ENCODE measurements around the gene NRXN2.
A peak's percentile ranks its signal among the peaks of the same experiment; 100 is the strongest.

Gene NRXN2

DNA sequence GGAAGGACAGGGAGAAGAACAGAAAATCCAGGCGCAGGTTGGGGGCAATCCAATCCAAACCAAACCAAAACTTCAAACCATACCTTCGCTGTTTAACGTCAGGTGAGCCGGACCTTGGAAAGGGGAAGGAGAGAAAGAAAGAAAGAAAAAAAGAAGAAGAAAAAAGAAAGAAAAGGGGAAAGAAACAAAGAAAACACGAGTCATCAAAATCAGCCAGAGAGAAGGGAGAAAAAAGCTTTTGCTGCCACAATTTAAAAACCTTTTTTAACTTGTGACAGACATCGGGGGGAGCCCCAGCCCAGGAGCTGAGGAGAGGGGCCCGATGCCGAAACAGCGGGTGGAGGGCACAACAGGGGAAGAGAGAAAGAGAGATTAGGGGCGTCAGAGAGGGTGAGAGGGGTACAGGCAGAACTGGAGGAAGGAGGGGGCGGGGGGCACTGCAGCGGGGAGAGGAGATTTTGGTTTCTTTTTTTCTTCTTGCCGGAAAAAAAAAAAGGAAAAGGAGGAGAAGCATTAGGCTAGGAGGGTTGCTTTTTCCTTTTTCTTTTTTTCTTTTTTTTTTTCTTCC is 30.1 kb downstream of the NRXN2 start:
- TF ChIP-seq, protein P1, sequence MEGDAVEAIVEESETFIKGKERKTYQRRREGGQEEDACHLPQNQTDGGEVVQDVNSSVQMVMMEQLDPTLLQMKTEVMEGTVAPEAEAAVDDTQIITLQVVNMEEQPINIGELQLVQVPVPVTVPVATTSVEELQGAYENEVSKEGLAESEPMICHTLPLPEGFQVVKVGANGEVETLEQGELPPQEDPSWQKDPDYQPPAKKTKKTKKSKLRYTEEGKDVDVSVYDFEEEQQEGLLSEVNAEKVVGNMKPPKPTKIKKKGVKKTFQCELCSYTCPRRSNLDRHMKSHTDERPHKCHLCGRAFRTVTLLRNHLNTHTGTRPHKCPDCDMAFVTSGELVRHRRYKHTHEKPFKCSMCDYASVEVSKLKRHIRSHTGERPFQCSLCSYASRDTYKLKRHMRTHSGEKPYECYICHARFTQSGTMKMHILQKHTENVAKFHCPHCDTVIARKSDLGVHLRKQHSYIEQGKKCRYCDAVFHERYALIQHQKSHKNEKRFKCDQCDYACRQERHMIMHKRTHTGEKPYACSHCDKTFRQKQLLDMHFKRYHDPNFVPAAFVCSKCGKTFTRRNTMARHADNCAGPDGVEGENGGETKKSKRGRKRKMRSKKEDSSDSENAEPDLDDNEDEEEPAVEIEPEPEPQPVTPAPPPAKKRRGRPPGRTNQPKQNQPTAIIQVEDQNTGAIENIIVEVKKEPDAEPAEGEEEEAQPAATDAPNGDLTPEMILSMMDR (conservative IDR thresholded peaks at IDR 0.05; ENCODE audit: control insufficient read depth, insufficient read depth, low read depth, low read length), result no peak
- H3K4me3 ChIP-seq (ENCODE audit: control insufficient read depth, low read depth, low read length), result no peak overlapping the region
- DNase-seq (ENCODE audit: low read depth), result no peak

DNA sequence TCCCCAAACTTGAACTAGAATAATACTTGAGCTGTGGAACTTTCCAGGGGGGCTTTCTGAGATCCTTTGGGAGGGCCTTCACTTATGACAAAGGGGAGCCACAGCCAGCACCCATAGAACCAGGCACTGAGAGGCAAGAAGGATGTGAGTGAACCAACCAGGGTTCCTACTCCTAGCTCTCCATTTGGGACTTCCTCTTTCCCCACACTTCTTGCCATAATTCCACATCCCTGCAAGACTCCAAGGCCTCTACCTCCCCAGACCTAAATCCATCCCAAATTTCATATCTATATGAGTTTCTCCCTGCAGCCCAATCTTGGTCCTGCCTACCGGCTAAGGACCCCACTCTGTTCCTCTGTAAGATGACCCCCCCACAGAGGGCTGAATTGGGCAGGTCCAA is 31.5 kb downstream of the NRXN2 start:
- no peak for DNase-seq (ENCODE audit: low read depth)
- TF ChIP-seq, protein P1 (conservative IDR thresholded peaks at IDR 0.05; ENCODE audit: control insufficient read depth, insufficient read depth, low read depth, low read length), result no peak
- no peak overlapping the region for H3K4me3 ChIP-seq (ENCODE audit: control insufficient read depth, low read depth, low read length)

DNA sequence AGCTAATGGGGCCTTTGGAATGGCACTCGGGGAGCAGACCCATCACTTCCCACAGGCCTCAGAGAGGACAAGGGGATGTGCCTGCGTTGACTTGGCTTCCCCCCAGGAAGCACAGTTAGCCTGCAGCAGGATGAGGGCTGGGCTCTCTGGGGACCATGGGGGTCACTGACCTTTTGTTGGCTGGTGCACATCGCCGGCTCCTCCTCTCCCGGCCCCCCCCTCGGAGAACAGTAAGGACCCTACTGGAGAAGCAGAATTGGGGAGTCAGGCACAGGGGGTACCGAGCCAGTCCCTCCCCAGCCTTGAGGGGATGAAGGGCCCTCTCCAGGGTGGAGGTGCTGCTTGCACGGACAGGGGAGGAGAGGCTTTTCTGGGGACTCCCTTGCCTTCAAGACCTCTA is 32.8 kb downstream of the NRXN2 start:
- DNase-seq (ENCODE audit: low read depth), result no peak
- H3K4me3 ChIP-seq (ENCODE audit: control insufficient read depth, low read depth, low read length), result no peak overlapping the region
- TF ChIP-seq, protein P1 (conservative IDR thresholded peaks at IDR 0.05; ENCODE audit: control insufficient read depth, insufficient read depth, low read depth, low read length), result no peak

DNA sequence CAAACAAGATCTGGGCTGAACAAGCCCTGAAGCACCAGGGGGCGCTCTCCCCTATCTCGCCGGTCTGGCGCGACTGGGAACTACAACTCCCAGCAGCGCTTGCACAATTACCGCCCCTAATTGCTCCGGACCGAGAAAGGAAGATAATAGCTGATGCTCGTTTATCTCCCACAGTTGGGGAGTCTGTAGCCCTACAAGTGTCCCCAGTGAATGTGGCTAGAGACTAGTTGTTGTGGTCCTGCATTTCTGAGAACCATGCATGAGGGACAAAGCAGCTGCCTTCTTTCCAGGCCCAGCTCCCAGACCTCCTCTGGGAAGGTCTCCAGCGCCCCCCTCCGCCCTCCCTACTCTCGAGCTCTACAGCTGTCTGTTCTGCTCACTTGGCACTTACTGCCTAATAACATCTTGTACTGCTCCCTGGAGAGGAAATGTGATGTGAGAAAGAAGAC is 34.4 kb downstream of the NRXN2 start:
- DNase-seq (ENCODE audit: low read depth), result peak; percentile 81
- H3K4me3 ChIP-seq (ENCODE audit: control insufficient read depth, low read depth, low read length), result peak overlapping the region; percentile 54
- TF ChIP-seq, protein P1 (conservative IDR thresholded peaks at IDR 0.05; ENCODE audit: control insufficient read depth, insufficient read depth, low read depth, low read length), result peak; percentile 80

DNA sequence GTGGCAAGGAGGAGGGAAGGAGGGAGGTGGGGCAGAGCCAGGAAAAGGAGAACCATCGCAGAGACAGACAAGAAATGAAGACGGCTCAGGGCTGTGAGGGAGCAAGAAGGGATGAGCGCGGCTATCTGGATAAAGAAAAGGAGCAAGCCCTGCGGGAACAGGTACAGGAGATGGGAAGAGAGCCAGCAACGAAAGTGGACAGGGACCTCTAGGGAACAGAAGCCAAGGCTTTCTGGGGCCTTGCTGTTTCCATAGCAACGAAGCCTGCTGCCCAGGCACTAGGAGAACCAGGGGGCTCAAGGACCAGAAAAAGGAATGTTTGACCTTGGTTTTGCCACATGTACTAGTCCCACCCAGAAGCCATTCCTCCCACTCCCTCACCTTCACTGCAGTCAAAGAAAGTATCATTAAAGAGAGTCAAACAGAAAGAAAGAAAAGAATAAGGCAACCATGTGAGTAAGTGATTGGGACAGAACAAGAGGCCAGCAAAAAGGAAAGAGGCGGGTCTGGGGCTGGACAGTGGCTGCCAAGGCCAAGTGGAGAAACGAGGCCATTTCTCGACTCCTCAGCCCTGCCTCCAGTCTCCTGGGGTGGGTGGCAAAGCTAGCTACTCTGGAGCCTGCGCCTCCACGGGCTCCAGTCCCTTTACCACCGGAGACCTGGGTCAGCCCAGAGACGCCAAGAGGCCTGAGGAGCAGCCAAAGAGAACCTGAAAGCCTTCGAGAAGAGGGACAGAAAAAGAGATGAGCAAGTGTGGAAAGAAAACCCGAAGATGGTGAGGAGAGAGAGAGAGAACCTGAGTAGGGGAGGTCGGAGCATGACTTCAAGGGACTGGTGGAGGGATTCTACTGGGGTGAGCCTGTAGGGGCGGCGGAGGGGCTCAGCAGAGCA is 35.1 kb downstream of the NRXN2 start:
- TF ChIP-seq, protein P1 (conservative IDR thresholded peaks at IDR 0.05; ENCODE audit: control insufficient read depth, insufficient read depth, low read depth, low read length), result no peak

DNA sequence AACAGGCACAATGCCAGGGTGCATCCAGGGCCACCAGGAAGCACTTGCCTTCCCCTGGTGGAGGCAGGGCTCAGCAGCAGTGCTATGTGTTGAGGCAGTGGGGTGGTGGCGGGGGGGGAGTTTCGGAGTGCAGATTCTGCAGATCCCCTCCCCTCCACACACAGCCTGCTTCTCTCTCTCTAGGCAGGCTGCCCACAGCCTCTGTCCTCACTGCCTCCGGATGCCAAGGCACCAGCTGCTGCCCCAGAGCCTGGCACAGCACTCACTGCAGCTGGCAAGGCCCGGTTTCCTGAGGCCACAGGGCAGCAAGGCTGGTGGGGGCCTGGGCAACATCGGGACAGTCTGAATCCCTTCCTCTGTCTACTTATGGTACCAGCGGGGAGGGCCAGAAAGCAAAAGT is 35.8 kb downstream of the NRXN2 start:
- H3K4me3 ChIP-seq (ENCODE audit: control insufficient read depth, low read depth, low read length), result no peak overlapping the region
- no peak for DNase-seq (ENCODE audit: low read depth)

More for the DNA sequence above, 35.1 kb downstream of the NRXN2 start:
- H3K4me3 ChIP-seq (ENCODE audit: control insufficient read depth, low read depth, low read length), result no peak overlapping the region
- DNase-seq (ENCODE audit: low read depth), result no peak

More for the DNA sequence above, 35.8 kb downstream of the NRXN2 start:
- TF ChIP-seq, protein P1 (conservative IDR thresholded peaks at IDR 0.05; ENCODE audit: control insufficient read depth, insufficient read depth, low read depth, low read length), result no peak

All from fibroblast of mammary gland (primary cell).